Measurements from ENCODE around the gene MRPL14.

DNA sequence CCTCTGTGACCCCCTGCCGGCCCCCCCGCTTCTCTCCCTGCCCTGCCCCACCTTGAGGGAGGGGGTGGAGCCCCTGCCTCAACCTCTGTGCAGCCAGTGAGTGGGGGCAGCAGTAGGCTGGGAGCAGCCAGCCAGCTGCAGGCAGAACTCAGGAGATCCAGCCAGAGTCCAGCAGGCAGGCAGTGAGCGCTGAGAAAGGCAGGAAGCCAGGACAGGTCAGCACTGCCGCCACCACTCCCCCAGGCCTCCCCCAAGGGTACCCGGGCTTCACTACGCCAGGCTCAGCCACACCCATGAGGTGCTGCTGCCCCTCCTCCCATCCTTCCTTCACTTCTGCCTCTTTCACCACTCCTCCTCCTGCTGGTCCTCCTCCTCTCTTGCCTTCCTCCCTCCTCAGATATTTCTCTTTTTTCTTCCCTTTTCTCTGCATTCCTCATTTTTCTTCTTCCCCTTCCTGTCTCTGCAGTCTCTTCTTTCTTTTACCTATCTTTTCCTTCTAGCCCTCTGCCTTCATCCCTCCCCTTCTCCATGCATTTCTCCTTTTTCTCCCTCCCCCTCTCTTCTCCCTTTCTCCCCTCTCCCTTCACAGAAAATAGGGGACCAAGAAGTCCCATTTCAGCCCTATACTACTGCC is 11.6 kb upstream of the MRPL14 start:
- TF ChIP-seq, protein P1, sequence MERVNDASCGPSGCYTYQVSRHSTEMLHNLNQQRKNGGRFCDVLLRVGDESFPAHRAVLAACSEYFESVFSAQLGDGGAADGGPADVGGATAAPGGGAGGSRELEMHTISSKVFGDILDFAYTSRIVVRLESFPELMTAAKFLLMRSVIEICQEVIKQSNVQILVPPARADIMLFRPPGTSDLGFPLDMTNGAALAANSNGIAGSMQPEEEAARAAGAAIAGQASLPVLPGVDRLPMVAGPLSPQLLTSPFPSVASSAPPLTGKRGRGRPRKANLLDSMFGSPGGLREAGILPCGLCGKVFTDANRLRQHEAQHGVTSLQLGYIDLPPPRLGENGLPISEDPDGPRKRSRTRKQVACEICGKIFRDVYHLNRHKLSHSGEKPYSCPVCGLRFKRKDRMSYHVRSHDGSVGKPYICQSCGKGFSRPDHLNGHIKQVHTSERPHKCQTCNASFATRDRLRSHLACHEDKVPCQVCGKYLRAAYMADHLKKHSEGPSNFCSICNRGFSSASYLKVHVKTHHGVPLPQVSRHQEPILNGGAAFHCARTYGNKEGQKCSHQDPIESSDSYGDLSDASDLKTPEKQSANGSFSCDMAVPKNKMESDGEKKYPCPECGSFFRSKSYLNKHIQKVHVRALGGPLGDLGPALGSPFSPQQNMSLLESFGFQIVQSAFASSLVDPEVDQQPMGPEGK (CRISPR knock-in tag; IDR thresholded peaks at IDR 0.05; ENCODE audit: borderline replicate concordance): no peak
- TF ChIP-seq TOX (CRISPR knock-in tag; IDR thresholded peaks at IDR 0.05; ENCODE audit: borderline replicate concordance) (no peak), ZFP30 (CRISPR knock-in tag; IDR thresholded peaks at IDR 0.05) (no peak)
